Gastroesophageal sphincter (tissue), 4 donors: ENCODE measurements around the gene VPS41. TPM values are rescaled to one million over a fixed set of nuclear protein-coding genes. Genes with fewer than 3 reads are reported as not detected.

Experiments
- ATAC-seq: fragments of 150-250 bp; one replicate; pipeline ENCODE4 v1.9.1; 2016; ENCODE audit warnings: mild to moderate bottlenecking, moderate library complexity
- H3K27ac ChIP-seq, 4 donors: fragments of 200-600 bp; sonication (generic) in 3 of 4; 1 replicate in 3 of 4; 2 replicates in 1 of 4; pipeline ENCODE4 v1.5.1; 2016 to 2019
- H3K27me3 ChIP-seq: fragments of 200-600 bp; sonication (generic); one replicate; pipeline ENCODE4 v1.5.1; 2019
- H3K36me3 ChIP-seq, 2 donors: fragments of 200-600 bp; sonication (generic); one replicate each; pipeline ENCODE4 v1.5.1; 2019; ENCODE audit warnings: control low read depth in 1 of 2
- H3K4me1 ChIP-seq, 3 donors: fragments of 200-600 bp; sonication (generic); 1 replicate in 2 of 3; 2 replicates in 1 of 3; pipeline ENCODE4 v1.5.1; 2016 to 2019; ENCODE audit warnings: control low read depth in 2 of 3
- H3K4me3 ChIP-seq, 2 donors: fragments of 200-600 bp; sonication (generic); one replicate each; pipeline ENCODE4 v1.5.1; 2019; ENCODE audit warnings: mild to moderate bottlenecking in 1 of 2, moderate library complexity in 1 of 2
- H3K9me3 ChIP-seq, 3 donors: fragments of 200-600 bp; sonication (generic); one replicate each; pipeline ENCODE4 v1.5.1; 2017 to 2019; ENCODE audit warnings: control low read depth in 2 of 3
- CTCF ChIP-seq, 4 experiments: fragments of 200-600 bp in 2 of 4; fragments of 450-650 bp in 2 of 4; sonication (generic) in 1 of 4; IDR thresholded peaks; one replicate each; pipeline ENCODE4 v1.5.1; 2017 to 2019; ENCODE audit warnings: antibody characterized with exemption in 4 of 4, mild to moderate bottlenecking in 2 of 4, moderate library complexity in 2 of 4
- EP300 ChIP-seq: sonication (generic); formaldehyde crosslinking; IDR thresholded peaks from one replicate; pipeline ENCODE4 v1.6.1; 2017; ENCODE audit warnings: antibody characterized with exemption, mild to moderate bottlenecking
- POLR2A ChIP-seq, 2 donors: fragments of 450-650 bp; IDR thresholded peaks; one replicate each; pipeline ENCODE4 v1.6.1; 2017; ENCODE audit warnings: antibody characterized with exemption in 2 of 2, mild to moderate bottlenecking in 2 of 2, moderate library complexity in 1 of 2
- POLR2AphosphoS5 ChIP-seq: sonication (generic); formaldehyde crosslinking; IDR thresholded peaks from one replicate; pipeline ENCODE4 v1.6.1; 2017; ENCODE audit warnings: antibody characterized with exemption
- WGBS, 2 donors: methylation state at CpG; one replicate each; pipeline ENCODE4 v1.1.5; 2018; ENCODE audit warnings: low coverage in 1 of 2; 5-methylcytosine and 5-hydroxymethylcytosine counted together
- total RNA-seq, 4 donors: library from RNA; depleted of rRNA; stranded (reverse); fragments of >200 nt; gene quantifications; one replicate each; pipeline ENCODE4 v1.1.0, GENCODE V29; 2016

The VPS41 gene
- total RNA-seq, 4 donors from 2014 or later, result 33.7 to 71.8 (median 44.3) TPM

GRCh38 chr7:38889872-38890432 lies 19.0 kb downstream of the VPS41 start:
- no peak for ATAC-seq
- Histone ChIP-seq H3K27ac (no peak overlapping the region), H3K4me1 (no peaks in the 10 kb centered on the region), H3K4me3 (no peak overlapping the region), H3K36me3 (peaks cover 0 to 7% of the 10 kb centered on the region in 2 donors), H3K27me3 (no peaks in the 10 kb centered on the region), H3K9me3 (no peaks in the 10 kb centered on the region)
- TF ChIP-seq POLR2AphosphoS5 (no peak), CTCF (IDR thresholded peaks at IDR 0.05) (no peak)
- WGBS, 2 donors, result 90 to 94% methylated on average over 5 of the region's 5 CpGs

GRCh38 chr7:38889079-38889478 lies 19.9 kb downstream of the VPS41 start:
- TF ChIP-seq EP300 (no peak), CTCF (IDR thresholded peaks at IDR 0.05) (no peak), POLR2A (IDR thresholded peaks at IDR 0.05) (no peak), POLR2AphosphoS5 (no peak)
- Histone ChIP-seq H3K9me3 (no peaks in the 10 kb centered on the region), H3K36me3 (no peaks in the 10 kb centered on the region), H3K4me3 (no peak overlapping the region), H3K27ac (no peak overlapping the region), H3K4me1 (no peaks in the 10 kb centered on the region), H3K27me3 (no peaks in the 10 kb centered on the region)
- 89 to 100% methylated on average over 1 of the region's 1 CpG for WGBS, 2 donors
- no peak for ATAC-seq

- H3K27me3 ChIP-seq, result no peaks in the 10 kb centered on the region
- H3K36me3 ChIP-seq, result no peaks in the 10 kb centered on the region
- no peaks in the 10 kb centered on the region for H3K4me1 ChIP-seq
- ATAC-seq, result no peak
- no peak overlapping the region for H3K4me3 ChIP-seq
- TF ChIP-seq EP300 (no peak), POLR2AphosphoS5 (no peak), CTCF (IDR thresholded peaks at IDR 0.05) (no peak)
- no peak overlapping the region for H3K27ac ChIP-seq
- H3K9me3 ChIP-seq, result no peaks in the 10 kb centered on the region
- WGBS, 2 donors, result 100% methylated on average over 2 of the region's 10 CpGs; no CpG with 5 or more reads in 1 of the 2 donors
Observed at GRCh38 chr7:38886265-38886664, 22.7 kb downstream of the VPS41 start.

GRCh38 chr7:38883706-38884105 lies 25.3 kb downstream of the VPS41 start:
- no peak overlapping the region for H3K27ac ChIP-seq
- H3K36me3 ChIP-seq, result no peaks in the 10 kb centered on the region
- H3K4me1 ChIP-seq, result no peaks in the 10 kb centered on the region
- ATAC-seq, result no peak
- H3K4me3 ChIP-seq, result no peak overlapping the region
- 100% methylated on average over 1 of the region's 1 CpG for WGBS, 2 donors
- H3K9me3 ChIP-seq, result no peaks in the 10 kb centered on the region
- TF ChIP-seq POLR2AphosphoS5 (no peak), POLR2A (IDR thresholded peaks at IDR 0.05) (no peak), CTCF (IDR thresholded peaks at IDR 0.05) (no peak), EP300 (no peak)
- no peaks in the 10 kb centered on the region for H3K27me3 ChIP-seq

GRCh38 chr7:38881947-38882684 lies 26.9 kb downstream of the VPS41 start:
- Histone ChIP-seq H3K9me3 (no peaks in the 10 kb centered on the region), H3K27me3 (no peaks in the 10 kb centered on the region), H3K4me3 (no peak overlapping the region), H3K27ac (no peak overlapping the region), H3K36me3 (no peaks in the 10 kb centered on the region), H3K4me1 (no peaks in the 10 kb centered on the region)
- no peak for ATAC-seq
- TF ChIP-seq POLR2AphosphoS5 (no peak), EP300 (no peak), CTCF (IDR thresholded peaks at IDR 0.05) (no peak), POLR2A (IDR thresholded peaks at IDR 0.05) (no peak)
- 46% methylated on average over 2 of the region's 2 CpGs; no CpG with 5 or more reads in 1 of the 2 donors for WGBS, 2 donors
